Measurements from ENCODE around the gene SLC16A2.

DNA sequence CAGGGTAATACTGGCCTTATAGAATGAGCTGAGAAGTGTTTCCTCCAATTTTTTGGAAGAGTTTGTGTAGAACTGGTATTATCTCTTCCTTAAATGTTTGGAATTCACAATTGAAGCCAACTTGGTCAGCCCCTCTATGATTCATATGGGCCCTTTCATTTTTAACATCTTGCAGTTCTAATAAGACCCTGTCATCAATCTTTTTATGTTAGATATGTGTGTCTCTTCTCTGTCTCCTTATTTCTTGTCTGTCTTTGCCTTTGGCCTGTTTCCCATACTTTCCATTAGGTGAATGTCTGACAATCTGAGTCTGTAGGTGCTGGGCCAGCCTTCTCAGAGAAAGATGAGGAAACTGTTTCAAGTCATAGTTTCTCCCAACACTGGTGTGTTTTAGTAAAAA, 88.7 kb downstream of the SLC16A2 start:
- TF ChIP-seq, protein P1, sequence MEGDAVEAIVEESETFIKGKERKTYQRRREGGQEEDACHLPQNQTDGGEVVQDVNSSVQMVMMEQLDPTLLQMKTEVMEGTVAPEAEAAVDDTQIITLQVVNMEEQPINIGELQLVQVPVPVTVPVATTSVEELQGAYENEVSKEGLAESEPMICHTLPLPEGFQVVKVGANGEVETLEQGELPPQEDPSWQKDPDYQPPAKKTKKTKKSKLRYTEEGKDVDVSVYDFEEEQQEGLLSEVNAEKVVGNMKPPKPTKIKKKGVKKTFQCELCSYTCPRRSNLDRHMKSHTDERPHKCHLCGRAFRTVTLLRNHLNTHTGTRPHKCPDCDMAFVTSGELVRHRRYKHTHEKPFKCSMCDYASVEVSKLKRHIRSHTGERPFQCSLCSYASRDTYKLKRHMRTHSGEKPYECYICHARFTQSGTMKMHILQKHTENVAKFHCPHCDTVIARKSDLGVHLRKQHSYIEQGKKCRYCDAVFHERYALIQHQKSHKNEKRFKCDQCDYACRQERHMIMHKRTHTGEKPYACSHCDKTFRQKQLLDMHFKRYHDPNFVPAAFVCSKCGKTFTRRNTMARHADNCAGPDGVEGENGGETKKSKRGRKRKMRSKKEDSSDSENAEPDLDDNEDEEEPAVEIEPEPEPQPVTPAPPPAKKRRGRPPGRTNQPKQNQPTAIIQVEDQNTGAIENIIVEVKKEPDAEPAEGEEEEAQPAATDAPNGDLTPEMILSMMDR (IDR thresholded peaks at IDR 0.05): no peak
- no peak for TF ChIP-seq POLR2A (IDR thresholded peaks at IDR 0.05)
- TF ChIP-seq EP300 (IDR thresholded peaks at IDR 0.05): no peak

Measured in ovary (tissue), 3 donors.